HPDE6-E6E7 (cell line): ENCODE results near the gene ACSL6.

Experiments used
- DNase-seq: peaks from one replicate; pipeline ENCODE4 v3.0.0; 2011; ENCODE audit warnings: missing footprints; ENCODE audit errors: extremely low spot score

ACSL6 gene

DNA sequence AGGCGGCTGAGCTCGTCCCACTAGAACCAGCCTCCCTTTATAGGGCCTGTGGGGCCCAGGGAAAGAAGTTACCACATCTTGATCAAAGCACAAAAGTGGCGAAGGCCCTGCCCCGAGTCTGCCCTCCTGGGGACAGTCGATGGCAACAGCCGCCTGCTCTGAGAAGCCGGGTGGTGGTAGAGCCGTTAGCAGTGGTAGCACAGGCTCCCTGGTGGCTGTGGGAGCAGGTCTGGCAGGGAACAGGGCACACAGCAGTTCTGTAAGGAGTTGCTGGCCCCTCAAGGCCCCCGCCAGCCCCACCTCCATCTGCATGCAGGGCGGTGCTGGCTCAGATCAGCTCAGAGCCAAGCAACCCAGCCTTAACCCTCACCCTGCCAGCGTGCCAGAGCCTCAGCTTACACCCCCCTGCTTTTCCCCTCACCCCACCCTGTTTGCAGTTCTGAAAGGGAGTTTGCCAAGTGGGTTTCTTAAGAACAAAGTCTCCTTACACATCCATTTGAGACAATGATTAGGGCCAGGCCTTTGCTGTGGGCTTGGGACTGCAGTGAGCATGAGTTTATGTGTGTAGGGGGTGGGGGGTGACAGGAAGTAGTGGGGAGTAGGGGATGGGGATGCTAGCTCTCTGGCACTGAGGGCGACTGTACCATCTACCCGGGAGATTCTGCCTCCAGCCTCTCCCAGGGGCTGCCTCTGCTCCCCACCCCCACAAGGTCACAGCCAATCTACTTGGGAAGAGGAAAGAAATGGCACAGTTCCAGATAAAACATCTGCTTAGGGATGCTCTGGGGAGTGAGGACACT lies 11.8 kb downstream of the ACSL6 start:
- DNase-seq: no peak

GRCh38 chr5:131999041-131999440 lies 12.4 kb downstream of the ACSL6 start:
- DNase-seq: no peak

- DNase-seq: no peak
These were observed 12.9 kb downstream of the ACSL6 start for GRCh38 chr5:131998431-131999040.

GRCh38 chr5:131997727-131998117 lies 13.7 kb downstream of the ACSL6 start:
- no peak for DNase-seq

DNA sequence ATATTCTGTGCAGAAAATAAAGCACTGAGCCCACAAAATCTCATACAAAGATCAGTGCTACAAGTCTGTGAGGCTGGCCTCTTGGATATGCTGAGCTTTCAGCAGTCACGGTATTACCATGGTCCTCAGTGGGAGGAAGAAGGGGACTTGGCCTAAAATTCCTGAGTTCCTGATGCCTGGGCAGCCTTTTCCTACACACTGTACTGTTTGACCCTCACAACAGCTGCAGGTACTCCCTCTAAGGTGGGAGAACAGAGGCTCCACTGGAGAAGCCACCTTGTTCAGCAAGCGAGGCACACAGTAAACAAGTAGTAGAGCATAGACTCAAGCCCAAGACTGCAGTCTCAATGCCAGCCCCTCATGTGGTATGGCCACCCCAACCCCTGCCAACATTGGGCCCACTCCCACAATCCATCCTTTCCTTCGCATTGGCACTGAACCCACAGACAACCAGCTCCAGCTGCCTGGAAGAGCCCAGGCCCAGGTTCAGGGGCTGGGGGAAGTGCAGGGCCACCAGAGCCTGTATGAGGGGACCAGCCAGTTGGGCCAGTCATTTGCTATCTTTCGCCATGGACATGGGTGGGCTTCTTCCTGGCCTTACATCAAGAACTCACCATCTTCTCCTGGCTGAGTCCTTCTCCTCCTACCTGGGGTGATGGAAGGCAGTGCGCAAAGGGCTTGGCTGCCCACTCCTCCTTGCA lies 14.3 kb downstream of the ACSL6 start:
- no peak for DNase-seq

DNA sequence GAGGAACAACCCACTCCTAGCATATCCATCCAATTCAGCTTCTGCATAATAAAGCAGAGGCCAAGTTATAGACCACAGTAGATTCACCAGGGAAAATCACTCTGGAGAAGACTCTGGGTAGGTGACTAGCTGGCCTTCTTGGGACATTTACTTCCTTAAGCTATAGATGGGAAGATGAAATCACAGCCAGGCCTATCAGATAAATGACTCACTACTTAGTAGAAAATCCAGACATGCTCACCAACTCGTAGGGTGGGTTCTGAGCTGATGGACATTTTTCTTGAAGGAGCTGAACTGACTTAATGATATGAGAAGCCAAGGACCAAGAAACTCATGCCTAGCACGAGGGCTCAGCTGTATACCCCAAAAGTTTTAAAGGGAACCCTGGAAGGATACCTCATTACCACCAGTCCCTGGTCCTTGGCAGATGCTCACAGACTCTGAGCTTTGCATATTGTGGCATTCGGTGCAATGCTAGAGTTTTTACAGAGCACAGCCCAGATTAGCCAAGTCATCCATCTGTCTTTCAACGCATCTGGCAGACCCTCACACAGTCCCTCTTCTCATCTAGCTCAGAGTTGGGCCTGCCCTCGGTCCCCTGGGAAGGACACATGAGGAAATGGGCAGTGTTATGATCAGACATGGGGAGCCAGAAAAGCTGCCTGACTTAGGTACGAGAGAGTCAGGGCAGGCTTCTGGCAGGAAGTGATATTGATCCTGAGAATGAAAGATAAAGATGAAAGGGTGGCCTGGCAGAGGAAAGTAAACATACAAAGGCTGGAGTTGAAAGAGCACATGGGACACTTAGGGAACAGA lies 15.0 kb downstream of the ACSL6 start:
- no peak for DNase-seq

- DNase-seq: no peak
These were observed 16.8 kb downstream of the ACSL6 start for GRCh38 chr5:131994533-131995226.

DNA sequence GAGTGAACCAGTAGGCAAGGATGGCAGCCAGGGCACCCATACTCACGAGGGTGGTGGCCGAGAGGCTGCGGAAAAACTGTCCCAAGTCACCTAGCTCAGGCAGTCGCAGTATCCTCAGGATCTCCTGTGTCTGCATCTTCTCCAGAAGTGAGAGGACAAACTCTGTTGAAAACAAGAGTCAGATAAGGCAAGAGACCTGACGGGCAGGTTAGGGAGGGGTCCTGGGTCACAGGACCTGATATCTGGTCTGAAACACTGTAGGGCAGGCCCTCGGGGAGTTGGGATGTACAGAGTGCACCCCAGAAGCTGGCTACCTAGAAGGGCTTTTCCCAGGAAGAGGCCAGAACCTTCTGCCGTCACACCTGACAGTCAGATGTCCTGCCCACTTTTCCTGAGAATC lies 17.4 kb downstream of the ACSL6 start:
- no peak for DNase-seq

DNA sequence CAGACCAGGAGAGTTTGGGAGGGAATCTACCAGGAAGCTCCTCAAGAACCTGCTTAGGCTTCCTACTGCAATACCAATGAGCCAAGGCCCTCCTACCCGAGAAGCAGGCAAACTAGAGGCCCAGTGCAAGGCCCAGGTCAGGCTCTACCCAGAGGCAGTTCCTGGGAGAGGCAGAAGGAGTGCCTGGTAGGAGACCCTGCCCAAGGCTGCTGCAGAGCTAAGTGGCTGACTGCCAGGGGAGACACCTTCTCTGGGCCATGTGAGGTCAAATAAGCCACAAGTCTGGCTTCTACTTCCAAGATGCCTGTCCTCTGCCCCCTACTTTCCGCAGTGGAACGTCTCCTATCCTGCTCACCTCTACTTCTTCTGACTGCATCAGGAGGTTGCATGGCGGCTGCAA lies 17.8 kb downstream of the ACSL6 start:
- no peak for DNase-seq

DNA sequence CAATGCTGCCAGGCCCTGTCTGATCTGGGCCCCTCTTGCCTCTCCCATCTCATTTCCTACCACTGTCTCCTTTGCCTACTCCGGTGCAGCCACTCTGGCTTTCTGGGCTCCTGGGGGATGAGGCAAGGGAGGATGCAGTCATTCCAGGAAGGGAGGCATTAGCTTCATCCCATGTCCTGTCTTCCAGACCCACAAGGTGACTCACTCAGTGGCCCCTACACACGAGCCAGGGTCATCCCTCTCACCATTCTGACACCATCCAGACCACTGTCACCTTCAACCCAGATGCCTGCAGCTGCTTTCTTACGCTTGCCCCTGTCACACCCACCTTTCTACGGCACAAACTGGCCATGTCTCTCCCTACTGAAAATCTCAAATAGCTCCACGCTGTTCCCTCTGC lies 19.1 kb downstream of the ACSL6 start:
- DNase-seq: no peak

DNA sequence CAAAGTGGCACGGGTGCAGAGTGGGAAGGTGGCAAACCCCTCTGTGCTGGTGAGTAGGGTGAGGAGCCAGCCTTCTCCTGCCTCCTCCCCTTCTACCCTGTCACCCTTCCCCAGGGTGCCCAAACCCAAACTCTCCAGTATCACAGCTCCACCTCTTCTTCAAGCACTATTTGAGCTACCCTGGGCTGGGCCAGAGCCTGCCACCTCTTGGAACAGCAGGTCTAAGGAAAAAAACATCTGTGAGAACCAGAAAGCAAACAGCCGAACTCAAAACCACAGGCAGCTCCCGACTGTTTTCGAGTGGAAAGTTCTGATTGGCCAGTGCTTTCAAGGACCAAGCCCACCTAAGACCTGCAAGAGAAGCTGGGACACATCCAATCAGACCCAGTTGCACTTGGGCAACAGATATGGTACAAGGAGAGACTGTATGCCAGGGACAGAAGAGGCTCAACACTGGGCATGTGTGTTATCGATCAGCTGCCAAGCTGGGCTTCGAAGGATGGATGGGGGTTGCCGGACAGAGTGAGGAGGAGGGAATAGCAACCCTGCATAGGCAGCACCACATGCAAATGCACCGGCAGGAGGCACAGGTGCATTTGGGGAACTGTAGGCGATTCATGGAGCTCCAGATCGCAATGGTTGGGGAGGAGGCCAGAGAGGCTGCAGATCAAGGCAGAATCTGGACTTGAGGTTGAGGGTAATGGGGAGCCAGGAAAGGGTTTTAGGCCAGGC lies 19.7 kb downstream of the ACSL6 start:
- no peak for DNase-seq

DNA sequence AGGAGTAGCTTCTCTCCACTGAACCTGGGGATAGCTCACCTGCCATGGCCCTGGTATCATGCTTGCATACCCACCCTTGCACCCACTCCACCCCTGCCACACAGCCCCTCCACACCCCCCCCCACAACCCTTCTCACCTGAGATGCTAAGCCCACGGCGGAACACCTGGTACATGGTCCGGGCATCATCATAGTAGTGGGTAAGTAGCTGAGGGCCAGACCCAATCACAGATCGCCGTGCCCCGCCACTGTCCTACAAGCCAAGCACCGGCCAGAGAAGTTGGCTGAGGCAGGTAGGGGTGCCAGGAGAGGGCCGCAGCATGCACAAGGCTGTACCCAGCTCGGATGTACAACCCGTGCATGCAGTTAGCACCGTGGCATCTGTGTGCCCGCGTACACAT lies 20.7 kb downstream of the ACSL6 start:
- DNase-seq: no peak

DNA sequence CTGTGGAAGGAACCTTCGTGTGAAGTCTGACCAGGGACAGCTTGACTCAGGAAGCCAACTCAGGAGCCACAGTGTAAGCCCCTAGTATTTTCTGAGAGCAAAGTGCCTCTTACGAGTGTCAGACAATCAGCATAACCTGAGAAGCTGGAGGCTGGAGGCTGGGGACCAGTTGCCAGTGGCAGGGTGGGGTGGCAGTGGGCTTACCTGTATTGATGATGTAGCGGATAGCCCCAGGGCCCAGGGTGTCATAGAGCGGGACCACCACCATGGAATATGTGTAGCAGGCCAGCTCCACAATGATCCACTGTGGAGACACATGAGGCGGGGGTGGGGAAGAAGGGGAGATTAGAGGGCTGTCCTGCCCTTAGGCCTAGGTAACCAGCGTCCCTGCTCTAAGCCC lies 22.9 kb downstream of the ACSL6 start:
- DNase-seq: no peak

DNA sequence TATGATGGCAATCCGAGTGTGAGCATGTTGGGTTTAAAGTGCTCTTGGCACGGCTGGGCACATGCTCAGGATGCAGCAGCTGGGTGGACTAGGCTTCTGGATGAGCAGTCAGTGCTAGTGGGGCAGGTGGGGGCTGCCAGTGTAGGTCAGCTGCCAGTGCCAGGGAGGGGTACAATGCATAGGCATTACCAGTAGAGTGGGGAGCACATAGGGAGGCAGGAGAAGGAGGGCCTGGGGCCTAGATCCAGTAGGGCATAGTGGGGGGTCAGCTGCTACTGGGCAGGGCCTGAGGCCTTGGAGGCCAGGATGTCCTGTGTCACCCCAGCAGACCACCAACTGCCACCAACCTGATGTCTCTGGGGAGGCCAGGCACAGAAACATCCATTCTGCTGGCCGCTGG lies 24.2 kb downstream of the ACSL6 start:
- DNase-seq: no peak

DNA sequence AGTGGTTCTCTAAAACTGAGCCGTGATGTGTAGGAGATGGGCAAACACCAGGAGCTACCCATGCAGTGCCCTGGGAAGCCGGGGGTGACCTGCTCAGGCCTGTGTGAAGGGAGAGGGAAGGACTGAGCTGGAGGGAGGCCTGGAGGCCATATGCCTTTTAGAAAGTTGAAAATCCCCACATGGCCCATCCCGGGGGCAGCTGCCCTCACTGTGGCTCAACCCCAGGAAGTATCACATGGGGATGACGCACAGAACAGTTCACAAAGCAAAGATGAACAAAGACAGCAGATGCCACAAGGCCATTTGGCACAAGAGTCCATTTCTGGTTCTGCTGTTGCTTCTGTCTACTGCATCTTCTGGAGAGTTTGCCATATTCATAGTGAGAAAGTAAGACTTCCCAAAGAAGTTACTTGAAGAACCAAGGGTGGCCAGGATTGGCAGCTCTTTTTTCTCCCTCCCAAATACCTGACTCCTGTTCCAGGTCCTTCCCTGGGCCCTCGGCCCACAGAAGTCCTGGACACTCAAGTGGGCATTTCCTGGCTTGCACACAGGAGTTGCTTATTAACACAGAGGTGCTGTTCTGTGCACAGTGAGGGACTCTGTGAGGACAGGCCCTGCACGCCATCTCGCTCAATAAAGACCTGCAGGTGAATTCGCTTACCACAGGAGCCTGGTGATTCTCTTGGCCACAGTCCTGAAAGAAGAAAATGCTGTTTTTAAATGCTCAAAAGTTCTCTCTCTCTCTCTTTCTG lies 25.1 kb downstream of the ACSL6 start:
- no peak for DNase-seq

DNA sequence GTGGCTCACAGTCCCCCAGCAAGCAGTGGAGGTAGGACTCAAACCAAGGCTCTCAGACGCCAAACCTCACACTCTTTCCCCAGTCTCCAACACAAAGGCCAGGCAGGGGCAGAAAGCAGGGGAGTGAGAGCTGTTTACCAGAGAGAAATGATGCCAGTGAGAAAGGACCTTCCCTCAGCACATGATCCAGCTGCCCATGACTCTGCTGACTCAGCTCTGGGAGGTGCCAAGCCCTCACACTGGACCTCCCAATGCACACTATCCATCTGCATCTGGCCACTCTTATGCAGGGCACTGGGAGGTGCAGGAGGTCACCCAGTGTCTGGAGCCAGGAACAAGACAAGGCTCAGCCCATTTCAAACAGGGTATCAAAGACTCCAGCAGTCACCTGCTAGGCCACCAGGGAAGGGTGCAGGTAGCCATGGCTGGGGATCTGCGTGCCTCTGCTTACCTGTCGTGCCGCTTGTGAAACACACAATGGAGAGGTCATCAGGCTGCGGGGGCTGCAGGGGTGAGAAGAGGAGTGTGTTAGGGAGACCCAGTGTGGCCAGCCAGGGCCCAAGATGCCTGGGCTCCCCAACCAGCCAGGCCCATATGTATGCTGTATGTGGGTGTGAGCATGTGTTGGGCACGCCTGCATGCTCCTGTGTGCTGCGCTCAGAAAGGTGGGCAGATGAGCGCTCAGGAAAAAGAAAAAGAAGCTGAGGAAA lies 26.3 kb downstream of the ACSL6 start:
- DNase-seq: no peak

DNA sequence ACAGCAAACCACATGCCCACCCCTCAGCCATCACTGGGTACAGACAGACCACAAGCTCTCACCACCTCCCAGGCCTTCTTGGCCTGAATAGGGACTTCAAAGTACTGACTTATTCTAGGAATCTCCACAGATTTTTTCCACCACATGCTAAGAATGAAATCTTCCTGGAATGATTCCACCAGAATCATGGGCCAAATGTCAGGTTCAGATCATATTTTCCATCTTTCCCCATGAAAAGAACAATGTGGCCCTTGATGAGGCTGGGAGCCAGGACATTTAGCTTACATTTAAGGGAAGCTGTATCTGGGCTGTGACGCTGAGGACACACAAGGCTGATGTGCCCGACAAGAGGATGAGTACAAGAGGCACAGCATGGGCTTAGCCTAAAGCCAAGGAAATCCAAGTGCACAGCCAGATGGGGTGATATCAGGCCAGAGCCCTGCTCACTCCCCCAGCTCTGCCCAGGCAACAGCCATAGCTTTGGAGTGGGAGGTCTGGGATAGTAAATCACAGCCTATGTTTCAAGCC lies 28.1 kb downstream of the ACSL6 start:
- no peak for DNase-seq

- DNase-seq: no peak
These were observed 29.9 kb downstream of the ACSL6 start for GRCh38 chr5:131981516-131981915.

- no peak for DNase-seq
These were observed 30.8 kb downstream of the ACSL6 start for GRCh38 chr5:131980696-131981095.
